Psoas muscle (tissue), 8 donors: ENCODE measurements around the gene C1S. TPM values are rescaled to one million over a fixed set of nuclear protein-coding genes. Genes with fewer than 3 reads are reported as not detected.
A peak's percentile ranks its signal among the peaks of the same experiment; 100 is the strongest.
"Not testable (repeated sequence)": the region's sequence is repeated elsewhere in the genome, so short reads cannot be mapped to it uniquely, and the experiment has no call there.

Source experiments
- ATAC-seq, 4 donors: fragments of 200-7000 bp; cut with Tn5 transposase; one replicate each; pipeline ENCODE4 v1.9.1; 2020; ENCODE audit warnings: moderate library complexity in 3 of 4, mild to moderate bottlenecking in 2 of 4
- DNase-seq, 2 donors: peaks; one replicate each; pipeline ENCODE4 v3.0.0-alpha.2; 2020
- H3K27ac ChIP-seq: fragments of 200-600 bp; one replicate; pipeline ENCODE4 v1.8.0; 2022
- H3K27me3 ChIP-seq, 3 donors: fragments of 200-600 bp in 1 of 3; one replicate each; pipeline versions ENCODE4 v1.6.1 to v1.8.0; 2013 to 2022; ENCODE audit warnings: low read length in 2 of 3, mild to moderate bottlenecking in 2 of 3, moderate library complexity in 1 of 3; ENCODE audit not compliant: insufficient read depth in 3 of 3
- H3K36me3 ChIP-seq, 2 donors: fragments of 200-600 bp in 1 of 2; one replicate each; pipeline versions ENCODE4 v1.6.1 to v1.8.0; 2013 to 2022; ENCODE audit warnings: low read depth in 1 of 2, mild to moderate bottlenecking in 1 of 2, moderate library complexity in 1 of 2; ENCODE audit not compliant: insufficient read depth in 1 of 2
- H3K4me1 ChIP-seq: fragments of 200-600 bp; one replicate; pipeline ENCODE4 v1.8.0; 2022
- H3K4me3 ChIP-seq: fragments of 200-600 bp; one replicate; pipeline ENCODE4 v1.8.0; 2022; ENCODE audit warnings: mild to moderate bottlenecking
- H3K9me3 ChIP-seq: fragments of 200-600 bp; one replicate; pipeline ENCODE4 v1.8.0; 2022
- WGBS, 3 donors: extraction: QIAGEN DNeasy Blood & Tissue Kit; methylation state at CpG; one replicate each; pipeline versions ENCODE4 v1.1.6 to v1.1.7; 2013; 5-methylcytosine and 5-hydroxymethylcytosine counted together
- intact Hi-C, 2 donors: fragments of 100-400 bp; cut with DNase I; formaldehyde crosslinking; loops; one replicate each; pipeline versions ENCODE4 v1.11.0 to v1.14.2; 2022
- long read RNA-seq, 2 donors: library from polyadenylated mRNA; unstranded; transcript quantifications; one replicate each; pipeline ENCODE4 v2.0.0, GENCODE V29; 2021
- polyA plus RNA-seq, 3 donors: library from polyadenylated mRNA; stranded (reverse); fragments of 200-250 nt; gene quantifications; one replicate each; pipeline ENCODE4 v1.2.3, GENCODE V29; 2013
- total RNA-seq, 4 donors: library from RNA; stranded (reverse); fragmentation: NEBNext Ultra II Directional in 2 of 4; extraction: Animal tissue kit (Norgen Biotek cat#: 25700) in 2 of 4; gene quantifications; one replicate each; pipeline versions ENCODE4 v1.2.1 to v1.2.4, GENCODE V29; 2021 to 2023
- TF ChIP-seq, protein P1 (sequence below): fragments of 200-600 bp; IDR thresholded peaks from one replicate; pipeline ENCODE4 v1.8.0; 2022; ENCODE audit warnings: antibody characterized with exemption
- donor health status: healthy with polysubstance abuse.
- donor health status: DM: no; HTN: no; CAD: no; lungs with moderate emphysema.
- donor health status: Bipolar disorder and iron deficiency.
- donor health status: healthy.
- donor health status: DM: yes; HTN: yes; CAD: no.
- donor health status: DM: no; HTN: no; CAD: no.
- donor health status: DM: no; HTN: no; CAD: no.
- donor health status: DM: yes; HTN: yes; CAD: no.

The C1S gene
- total RNA-seq (10 to 100 TPM; 49.0 to 98.5 (median 75.6) TPM), polyA plus RNA-seq (10 to 100 TPM; 35.9 to 44.4 (median 38.2) TPM)
- long read RNA-seq, donor 1, transcript C1S-201 (12 exons, 2,972 nt) = major isoform, 68 of 97 reads
- long read RNA-seq, donor 1, transcript C1S-202 (12 exons, 2,635 nt) = minor isoform, 9 of 97 reads
- long read RNA-seq, donor 1, partial matches to known transcripts = 7 of 97 reads
- long read RNA-seq, donor 1, other reads (novel, unspliced or antisense) = 13 of 97 reads
- long read RNA-seq, donor 2, transcript C1S-201 (12 exons, 2,972 nt) = major isoform, 92 of 160 reads
- long read RNA-seq, donor 2, transcript C1S-202 (12 exons, 2,635 nt) = minor isoform, 38 of 160 reads
- long read RNA-seq, donor 2, partial matches to known transcripts = 16 of 160 reads
- long read RNA-seq, donor 2, other reads (novel, unspliced or antisense) = 13 of 160 reads

- intact Hi-C loops = loop anchor here (1.0 to 5.0 kb wide), 4 partner anchors 32 to 577 kb away; partner anchors contain the start of genes C1R (in 2 of the 2) and C1RL (in 2 of the 2)
- H3K27ac ChIP-seq = peak within 1 kb of the TSS; percentile 69
- H3K4me3 ChIP-seq = peak within 1 kb of the TSS; percentile 59
- DNase-seq = peak; percentile 69 to 90
- H3K9me3 ChIP-seq = no peaks in the 10 kb centered on the region
- H3K27me3 ChIP-seq = no peaks in the 10 kb centered on the region
- WGBS, 3 donors = 11 to 23% (median 16%) methylated on average over 10 of the region's 10 CpGs
- peak; percentile 96 to 98 (median 97) for ATAC-seq
- H3K36me3 ChIP-seq = peaks cover 0 to 33% of the 10 kb centered on the region in 2 donors
- TF ChIP-seq, protein P1, sequence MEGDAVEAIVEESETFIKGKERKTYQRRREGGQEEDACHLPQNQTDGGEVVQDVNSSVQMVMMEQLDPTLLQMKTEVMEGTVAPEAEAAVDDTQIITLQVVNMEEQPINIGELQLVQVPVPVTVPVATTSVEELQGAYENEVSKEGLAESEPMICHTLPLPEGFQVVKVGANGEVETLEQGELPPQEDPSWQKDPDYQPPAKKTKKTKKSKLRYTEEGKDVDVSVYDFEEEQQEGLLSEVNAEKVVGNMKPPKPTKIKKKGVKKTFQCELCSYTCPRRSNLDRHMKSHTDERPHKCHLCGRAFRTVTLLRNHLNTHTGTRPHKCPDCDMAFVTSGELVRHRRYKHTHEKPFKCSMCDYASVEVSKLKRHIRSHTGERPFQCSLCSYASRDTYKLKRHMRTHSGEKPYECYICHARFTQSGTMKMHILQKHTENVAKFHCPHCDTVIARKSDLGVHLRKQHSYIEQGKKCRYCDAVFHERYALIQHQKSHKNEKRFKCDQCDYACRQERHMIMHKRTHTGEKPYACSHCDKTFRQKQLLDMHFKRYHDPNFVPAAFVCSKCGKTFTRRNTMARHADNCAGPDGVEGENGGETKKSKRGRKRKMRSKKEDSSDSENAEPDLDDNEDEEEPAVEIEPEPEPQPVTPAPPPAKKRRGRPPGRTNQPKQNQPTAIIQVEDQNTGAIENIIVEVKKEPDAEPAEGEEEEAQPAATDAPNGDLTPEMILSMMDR = peak; percentile 84
- H3K4me1 ChIP-seq = peaks cover 4% of the 10 kb centered on the region
Measured at GRCh38 chr12:7060353-7060954, at the start of gene C1S. TSS of gene C1S (plus strand) at chr12:7060718. CDS start at chr12:7061913, 1,195 bp downstream.

DNA sequence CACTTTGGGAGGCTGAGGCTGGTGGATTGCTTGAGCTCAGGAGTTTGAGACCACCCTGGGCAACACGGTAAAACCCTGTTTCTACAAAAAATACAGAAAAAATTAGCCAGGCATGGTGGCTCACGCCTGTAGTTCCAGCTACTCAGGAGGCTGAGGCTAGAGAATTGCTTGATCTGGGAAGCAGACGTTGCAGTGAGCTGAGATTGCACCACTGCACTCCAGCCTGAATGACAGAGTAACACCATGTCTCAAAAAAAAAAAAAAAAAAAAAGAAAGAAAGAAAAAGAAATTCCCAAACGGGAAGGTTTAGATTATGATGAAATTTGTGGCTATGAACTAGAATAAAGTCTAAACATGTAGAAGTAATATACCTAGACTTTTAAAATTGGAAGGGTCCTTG, 49.1 kb upstream of the C1S start:
- peak in 3 of 4 donors; percentile 42 to 60 (median 54) for ATAC-seq
- H3K4me1 ChIP-seq = peaks cover 77% of the 10 kb centered on the region
- H3K27ac ChIP-seq = peak overlapping the region; percentile 84
- DNase-seq, H3K27me3 ChIP-seq, H3K9me3 ChIP-seq, intact Hi-C loops: not testable (repeated sequence)
- 65 to 81% (median 69%) methylated on average over 4 of the region's 4 CpGs for WGBS, 3 donors
- H3K4me3 ChIP-seq = peak overlapping the region; percentile 23
- peaks cover 2 to 26% of the 10 kb centered on the region in 2 donors for H3K36me3 ChIP-seq

DNA sequence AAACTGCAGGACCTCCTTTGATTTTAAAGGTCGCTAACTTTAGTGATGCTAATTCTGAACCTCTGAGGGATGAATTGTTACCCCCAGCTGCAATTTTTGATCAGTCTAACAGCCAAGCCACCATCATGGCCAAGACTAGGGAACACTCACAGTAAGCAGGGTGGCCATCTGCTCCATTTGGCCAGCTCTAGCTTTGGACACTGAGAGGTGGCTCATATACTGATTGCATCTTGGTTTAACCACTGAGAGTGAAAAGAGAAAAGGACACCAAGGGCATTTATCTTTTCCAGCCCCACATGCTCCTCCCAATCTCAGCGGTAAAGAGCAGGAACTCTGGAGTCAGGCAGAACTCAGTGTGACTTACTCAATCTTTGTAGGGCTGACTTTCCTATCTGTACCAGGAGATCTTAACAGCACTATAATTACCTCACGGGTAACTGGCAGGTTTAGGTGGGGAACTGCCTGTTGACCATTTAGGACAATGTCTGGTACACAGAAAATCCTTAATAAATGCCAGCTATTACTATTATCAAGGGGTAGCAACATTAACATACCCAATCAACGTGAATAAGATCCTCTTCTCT, 48.4 kb upstream of the C1S start:
- H3K4me3 ChIP-seq = peak overlapping the region; percentile 23
- peak; percentile 72 to 87 (median 82) for ATAC-seq
- H3K9me3 ChIP-seq = no peaks in the 10 kb centered on the region
- intact Hi-C loops = loop anchor here in 1 of 2 donors (2.0 kb wide), 1 partner anchor 39 kb away; no protein-coding TSS in a partner anchor
- DNase-seq = no peak
- WGBS, 3 donors = 28 to 53% (median 29%) methylated on average over 4 of the region's 4 CpGs
- no peaks in the 10 kb centered on the region for H3K27me3 ChIP-seq
- TF ChIP-seq, protein P1 = no peak
- H3K27ac ChIP-seq = peak overlapping the region; percentile 84
- peaks cover 2 to 26% of the 10 kb centered on the region in 2 donors for H3K36me3 ChIP-seq
- H3K4me1 ChIP-seq = peaks cover 77% of the 10 kb centered on the region

DNA sequence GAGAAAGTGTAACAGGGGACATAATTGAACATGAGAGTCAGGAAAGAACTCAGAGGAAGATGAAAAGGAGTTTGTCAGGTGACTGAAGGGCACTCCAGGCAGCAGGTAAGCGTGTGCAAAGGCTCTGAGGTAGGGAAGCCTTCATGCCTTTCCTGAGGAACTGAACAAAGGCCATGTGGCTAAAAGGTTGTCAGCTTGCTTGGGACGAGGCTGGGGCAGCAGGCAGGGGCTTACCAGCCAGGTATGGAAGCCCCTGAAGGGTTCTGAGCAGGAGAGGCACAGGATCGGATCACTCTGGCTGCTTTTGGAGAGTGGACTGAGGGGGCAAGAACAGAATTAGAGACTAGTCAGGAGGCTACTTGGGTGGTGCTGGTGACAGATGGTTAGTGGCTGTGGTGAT, 47.4 kb upstream of the C1S start:
- peak overlapping the region; percentile 23 for H3K4me3 ChIP-seq
- intact Hi-C loops = loop anchor here in 1 of 2 donors (2.0 kb wide), 1 partner anchor 40 kb away; no protein-coding TSS in a partner anchor
- ATAC-seq (no peak), DNase-seq (no peak)
- peak overlapping the region; percentile 84 for H3K27ac ChIP-seq
- 85 to 87% (median 87%) methylated on average over 3 of the region's 3 CpGs for WGBS, 3 donors
- H3K36me3 ChIP-seq = peaks cover 2 to 26% of the 10 kb centered on the region in 2 donors
- TF ChIP-seq, protein P1 = no peak
- peaks cover 69% of the 10 kb centered on the region for H3K4me1 ChIP-seq
- H3K27me3 ChIP-seq = no peaks in the 10 kb centered on the region
- H3K9me3 ChIP-seq = no peaks in the 10 kb centered on the region
